Thyroid gland (tissue), 4 donors: Measurements from ENCODE around the gene GRID2IP.

ENCODE experiments used
- POLR2A ChIP-seq, 2 donors: fragments of 450-650 bp; IDR thresholded peaks; one replicate each; pipeline ENCODE4 v1.6.1; 2017; ENCODE audit warnings: antibody characterized with exemption in 2 of 2, mild to moderate bottlenecking in 2 of 2, moderate library complexity in 1 of 2
- TF ChIP-seq, protein P1 (sequence below), 6 experiments: fragments of 200-600 bp in 3 of 6; fragments of 450-650 bp in 3 of 6; sonication (generic) in 3 of 6; IDR thresholded peaks; one replicate each; pipeline ENCODE4 v1.5.1; 2016 to 2019; ENCODE audit warnings: antibody characterized with exemption in 6 of 6, mild to moderate bottlenecking in 2 of 6, inconsistent platforms in 1 of 6, moderate library complexity in 1 of 6

DNA sequence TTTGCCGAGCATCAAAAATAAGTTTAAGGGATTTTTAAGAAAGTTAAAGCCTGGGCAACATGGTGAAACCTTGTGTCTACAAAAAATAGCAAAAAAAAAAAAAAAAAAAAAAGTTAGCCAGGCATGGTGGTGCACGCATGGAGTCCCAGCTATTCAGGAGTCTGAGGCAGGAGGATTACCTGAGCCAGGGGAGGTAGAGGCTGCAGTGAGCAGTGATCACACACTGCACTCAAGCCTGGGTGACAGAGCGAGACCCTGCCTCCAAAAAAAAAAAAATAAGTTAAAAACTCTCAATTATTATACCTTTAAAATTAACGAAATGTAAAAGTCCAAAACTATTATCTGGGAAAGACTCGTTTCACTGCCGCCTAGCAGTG is 68.5 kb downstream of the GRID2IP start:
- TF ChIP-seq, protein P1, sequence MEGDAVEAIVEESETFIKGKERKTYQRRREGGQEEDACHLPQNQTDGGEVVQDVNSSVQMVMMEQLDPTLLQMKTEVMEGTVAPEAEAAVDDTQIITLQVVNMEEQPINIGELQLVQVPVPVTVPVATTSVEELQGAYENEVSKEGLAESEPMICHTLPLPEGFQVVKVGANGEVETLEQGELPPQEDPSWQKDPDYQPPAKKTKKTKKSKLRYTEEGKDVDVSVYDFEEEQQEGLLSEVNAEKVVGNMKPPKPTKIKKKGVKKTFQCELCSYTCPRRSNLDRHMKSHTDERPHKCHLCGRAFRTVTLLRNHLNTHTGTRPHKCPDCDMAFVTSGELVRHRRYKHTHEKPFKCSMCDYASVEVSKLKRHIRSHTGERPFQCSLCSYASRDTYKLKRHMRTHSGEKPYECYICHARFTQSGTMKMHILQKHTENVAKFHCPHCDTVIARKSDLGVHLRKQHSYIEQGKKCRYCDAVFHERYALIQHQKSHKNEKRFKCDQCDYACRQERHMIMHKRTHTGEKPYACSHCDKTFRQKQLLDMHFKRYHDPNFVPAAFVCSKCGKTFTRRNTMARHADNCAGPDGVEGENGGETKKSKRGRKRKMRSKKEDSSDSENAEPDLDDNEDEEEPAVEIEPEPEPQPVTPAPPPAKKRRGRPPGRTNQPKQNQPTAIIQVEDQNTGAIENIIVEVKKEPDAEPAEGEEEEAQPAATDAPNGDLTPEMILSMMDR (IDR thresholded peaks at IDR 0.05): no peak
- no peak for TF ChIP-seq POLR2A (IDR thresholded peaks at IDR 0.05)
